ENCODE measurements around the gene MAST4. TPM values are rescaled to one million over a fixed set of nuclear protein-coding genes. Genes with fewer than 3 reads are reported as not detected.

The MAST4 gene
- total and polyA plus RNA-seq, 2 of the 8 experiments (the other 6 are each of a cell fraction or from before 2014, with no cell fraction given), result 1.5 to 2.6 TPM

- Histone ChIP-seq H3K9ac (replicated peaks in 1 of 4; ENCODE audit: extremely low read depth in 1 of 4, low read depth in 3 of 4, low read length in 3 of 4) (no peak overlapping the region), H2AK5ac (ENCODE audit: low read depth, low read length) (no peak overlapping the region), H3K79me2 (ENCODE audit: control insufficient read depth in 1 of 2, insufficient read depth in 2 of 2, low read length in 2 of 2) (no peaks in the 10 kb centered on the region), H3K23ac (ENCODE audit: insufficient read length) (no peak overlapping the region), H4K5ac (ENCODE audit: insufficient read length, low read depth, low read length) (no peak overlapping the region), H3K23me2 (ENCODE audit: low read depth, low read length) (peaks cover 2% of the 10 kb centered on the region; the same call in 1 of the 2 replicates), H2BK12ac (ENCODE audit: low read depth, low read length) (no peak overlapping the region), H2BK15ac (ENCODE audit: low read length) (no peak overlapping the region), H3K4me3 (ENCODE audit: extremely low read depth in 1 of 4, insufficient read depth in 2 of 4, low read depth in 3 of 4, low read length in 4 of 4) (no peak overlapping the region), H4K20me1 (replicated peaks in 1 of 2; ENCODE audit: control insufficient read depth in 1 of 2, insufficient read depth in 2 of 2, low read length in 2 of 2) (no peaks in the 10 kb centered on the region), H3K4me2 (ENCODE audit: insufficient read depth in 1 of 2, low read depth in 2 of 2, low read length in 2 of 2) (no peak overlapping the region), H3K27me3 (replicated peaks in 1 of 4; ENCODE audit: control insufficient read depth in 3 of 4, extremely low read depth in 1 of 4, insufficient read depth in 3 of 4, low read length in 3 of 4) (no peaks in the 10 kb centered on the region), H3K4me1 (replicated peaks in 1 of 4; ENCODE audit: control insufficient read depth in 3 of 4, insufficient read depth in 4 of 4, low read length in 3 of 4) (no peaks in the 10 kb centered on the region), H3K56ac (replicated peaks; ENCODE audit: insufficient read length, low read depth, low read length) (no peak overlapping the region), H4K91ac (replicated peaks; ENCODE audit: insufficient read length, low read length) (no peak overlapping the region), H3K79me1 (ENCODE audit: low read depth, low read length) (no peaks in the 10 kb centered on the region), H3K14ac (ENCODE audit: insufficient read length) (no peak overlapping the region), H3K9me3 (ENCODE audit: insufficient read depth in 2 of 2, low read depth in 1 of 2, low read length in 1 of 2) (peaks cover 9 to 14% of the 10 kb centered on the region in 2 experiments; a peak in 2 of 4 replicates), H4K8ac (ENCODE audit: extremely low read depth, insufficient read depth, low read length) (no peak overlapping the region), H2BK120ac (replicated peaks; ENCODE audit: low read depth, low read length) (no peak overlapping the region), H3K18ac (ENCODE audit: extremely low read depth, low read length) (no peak overlapping the region), H3K27ac (ENCODE audit: low read depth, low read length) (no peak overlapping the region), H2BK20ac (ENCODE audit: low read length) (no peak overlapping the region), H3K36me3 (ENCODE audit: control insufficient read depth in 2 of 4, insufficient read depth in 4 of 4, low read length in 3 of 4) (no peaks in the 10 kb centered on the region), H2BK5ac (ENCODE audit: low read depth, low read length) (no peak overlapping the region), H2AFZ (ENCODE audit: low read length) (no peak overlapping the region), H3K4ac (replicated peaks; ENCODE audit: insufficient read length, low read depth, low read length) (no peak overlapping the region)
- DNase-seq (ENCODE audit: low read depth in 1 of 2, low spot score in 2 of 2) (no peak), FAIRE-seq (no peak)
- POLR2A ChIA-PET (ENCODE audit: partially characterized antibody), result no interaction called here
- TF ChIP-seq KDM5A (IDR thresholded peaks at IDR 0.05; ENCODE audit: low read length), result no peak
- TF ChIP-seq EZH2 (IDR thresholded peaks at IDR 0.05; ENCODE audit: low read depth, low read length, severe bottlenecking), result no peak
- 71% methylated on average over 3 of the region's 3 CpGs; no CpG with 5 or more reads in 1 of the 2 experiments for WGBS, 2 experiments (ENCODE audit: extremely low coverage in 1 of 2, insufficient coverage in 1 of 2, insufficient read length in 1 of 2, insufficient replicate concordance in 2 of 2, low coverage in 1 of 2, low lambda C conversion rate in 2 of 2, missing lambda C conversion rate in 1 of 2)
- CTCF ChIA-PET (ENCODE audit: partially characterized antibody), result interaction anchor here (0.6 to 1.3 kb wide), 2 partner anchors 341 to 937 kb away, joined by 3 to 9 read pairs; no protein-coding TSS in a partner anchor
Observed at GRCh38 chr5:66647146-66647856, 51.1 kb downstream of the MAST4 start.

All from H1 (cell line).